ENCODE measurements around the gene GSTM2.

GSTM2 gene

GRCh38 chr1:109630081-109630897, 37.6 kb upstream of the GSTM2 start:
- DNase-seq = no peak

- no peak for DNase-seq
Measured at GRCh38 chr1:109630898-109631512, 36.9 kb upstream of the GSTM2 start.

- no peak for DNase-seq
Measured at GRCh38 chr1:109631513-109632505, 36.0 kb upstream of the GSTM2 start.

GRCh38 chr1:109632671-109633346, 35.0 kb upstream of the GSTM2 start:
- DNase-seq = no peak

- DNase-seq = no peak
Measured at GRCh38 chr1:109634292-109634691, 33.6 kb upstream of the GSTM2 start.

- DNase-seq = no peak
Measured at GRCh38 chr1:109634771-109635750, 32.8 kb upstream of the GSTM2 start.

GRCh38 chr1:109635862-109636200, 32.0 kb upstream of the GSTM2 start:
- DNase-seq = no peak

- DNase-seq = no peak
Measured at GRCh38 chr1:109636201-109636952, 31.5 kb upstream of the GSTM2 start.

- DNase-seq = no peak
Measured at GRCh38 chr1:109637446-109637845, 30.4 kb upstream of the GSTM2 start.

- no peak for DNase-seq
Measured at GRCh38 chr1:109639063-109639840, 28.6 kb upstream of the GSTM2 start.

- DNase-seq = no peak
Measured at GRCh38 chr1:109639841-109640184, 28.0 kb upstream of the GSTM2 start.

GRCh38 chr1:109640285-109640865, 27.5 kb upstream of the GSTM2 start:
- no peak for DNase-seq

- no peak for DNase-seq
Measured at GRCh38 chr1:109641078-109641740, 26.6 kb upstream of the GSTM2 start.

GRCh38 chr1:109641861-109642260, 26.0 kb upstream of the GSTM2 start:
- no peak for DNase-seq

GRCh38 chr1:109642626-109643025, 25.2 kb upstream of the GSTM2 start:
- DNase-seq = no peak

GRCh38 chr1:109643385-109644230, 24.2 kb upstream of the GSTM2 start:
- DNase-seq = peak; percentile 3

GRCh38 chr1:109644670-109645069, 23.2 kb upstream of the GSTM2 start:
- no peak for DNase-seq

GRCh38 chr1:109649491-109649914, 18.4 kb upstream of the GSTM2 start:
- no peak for DNase-seq
